Measurements from ENCODE around the gene MBNL2.

The MBNL2 gene

DNA sequence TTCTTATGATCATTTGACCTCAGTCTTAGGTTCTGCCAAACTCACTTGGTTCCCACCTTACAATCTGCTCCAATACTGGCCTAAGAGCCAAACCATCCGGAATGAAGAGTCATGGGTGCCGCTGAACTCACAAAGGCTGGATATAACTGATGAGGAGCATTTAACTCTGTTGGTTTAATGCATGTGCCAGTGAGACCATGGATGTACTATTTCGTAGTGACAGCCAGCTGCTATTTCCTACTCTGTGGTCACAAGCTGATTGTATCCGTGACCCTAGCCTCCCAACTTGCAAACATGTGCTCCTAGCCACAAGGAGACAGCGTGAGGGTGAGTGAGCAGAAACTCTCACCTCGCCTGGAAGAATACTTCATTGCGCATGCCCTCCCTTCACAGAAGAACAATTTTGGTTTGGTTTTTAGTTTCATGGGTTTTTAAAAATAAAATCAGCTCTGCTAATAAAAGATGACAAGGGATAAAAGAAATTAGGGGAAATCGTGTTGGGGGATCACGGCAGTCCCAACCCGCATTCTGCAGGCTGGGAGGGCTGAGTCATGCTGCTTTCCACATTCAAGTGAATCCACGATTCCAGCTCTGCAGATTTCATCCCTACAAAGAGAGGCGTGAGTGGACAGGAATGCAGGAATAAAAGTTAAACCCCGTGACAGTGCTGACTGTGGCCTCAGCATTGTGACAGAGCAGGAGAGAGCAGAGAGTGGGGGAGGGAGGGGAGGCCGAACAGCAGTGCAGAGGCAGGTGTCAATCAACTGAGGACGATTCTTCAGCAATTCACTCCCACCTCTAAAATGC, 145.1 kb downstream of the MBNL2 start:
- H3K4me3 ChIP-seq (ENCODE audit: low read depth, low read length) = no peak overlapping the region
- no peaks in the 10 kb centered on the region for H3K4me1 ChIP-seq
- no peaks in the 10 kb centered on the region for H3K9me3 ChIP-seq
- no peaks in the 10 kb centered on the region for H3K27me3 ChIP-seq
- TF ChIP-seq, protein P1, sequence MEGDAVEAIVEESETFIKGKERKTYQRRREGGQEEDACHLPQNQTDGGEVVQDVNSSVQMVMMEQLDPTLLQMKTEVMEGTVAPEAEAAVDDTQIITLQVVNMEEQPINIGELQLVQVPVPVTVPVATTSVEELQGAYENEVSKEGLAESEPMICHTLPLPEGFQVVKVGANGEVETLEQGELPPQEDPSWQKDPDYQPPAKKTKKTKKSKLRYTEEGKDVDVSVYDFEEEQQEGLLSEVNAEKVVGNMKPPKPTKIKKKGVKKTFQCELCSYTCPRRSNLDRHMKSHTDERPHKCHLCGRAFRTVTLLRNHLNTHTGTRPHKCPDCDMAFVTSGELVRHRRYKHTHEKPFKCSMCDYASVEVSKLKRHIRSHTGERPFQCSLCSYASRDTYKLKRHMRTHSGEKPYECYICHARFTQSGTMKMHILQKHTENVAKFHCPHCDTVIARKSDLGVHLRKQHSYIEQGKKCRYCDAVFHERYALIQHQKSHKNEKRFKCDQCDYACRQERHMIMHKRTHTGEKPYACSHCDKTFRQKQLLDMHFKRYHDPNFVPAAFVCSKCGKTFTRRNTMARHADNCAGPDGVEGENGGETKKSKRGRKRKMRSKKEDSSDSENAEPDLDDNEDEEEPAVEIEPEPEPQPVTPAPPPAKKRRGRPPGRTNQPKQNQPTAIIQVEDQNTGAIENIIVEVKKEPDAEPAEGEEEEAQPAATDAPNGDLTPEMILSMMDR (IDR thresholded peaks at IDR 0.05; ENCODE audit: low read depth, low read length) = no peak
- H3K36me3 ChIP-seq = peaks cover 18% of the 10 kb centered on the region
- no peak for DNase-seq

DNA sequence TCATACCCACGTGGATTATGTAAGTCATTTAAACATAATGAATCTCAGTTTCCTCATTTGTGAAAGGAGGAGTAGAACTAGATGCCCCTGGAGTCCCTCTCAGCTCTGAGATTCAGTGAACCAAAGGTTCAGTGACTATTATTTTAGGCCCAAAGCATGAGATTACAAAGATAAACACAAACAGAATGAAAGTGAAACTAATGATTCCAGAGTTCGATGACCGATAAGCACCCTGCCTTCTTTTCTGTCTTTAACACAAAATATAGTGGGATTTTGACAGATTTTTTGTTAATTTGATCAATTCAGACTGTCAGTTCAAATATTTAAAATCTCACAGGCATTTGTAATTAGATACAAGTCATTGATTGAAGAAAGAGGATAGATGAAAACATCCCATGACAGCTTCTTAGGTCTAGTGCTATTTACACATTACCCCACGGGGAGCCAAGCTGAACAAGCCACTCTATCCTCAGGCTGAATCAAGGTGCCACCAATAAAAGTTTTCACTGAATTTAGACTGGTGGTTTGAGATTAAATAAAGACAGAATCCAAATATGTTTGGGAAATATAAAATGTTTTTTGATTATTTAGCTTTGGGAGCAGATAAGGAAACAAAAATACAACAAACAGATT, 147.2 kb downstream of the MBNL2 start:
- TF ChIP-seq, protein P1 (IDR thresholded peaks at IDR 0.05; ENCODE audit: low read depth, low read length) = no peak
- no peaks in the 10 kb centered on the region for H3K27me3 ChIP-seq
- H3K9me3 ChIP-seq = no peaks in the 10 kb centered on the region
- no peak for DNase-seq
- peaks cover 8% of the 10 kb centered on the region for H3K36me3 ChIP-seq
- no peak overlapping the region for H3K4me3 ChIP-seq (ENCODE audit: low read depth, low read length)
- H3K4me1 ChIP-seq = no peaks in the 10 kb centered on the region

DNA sequence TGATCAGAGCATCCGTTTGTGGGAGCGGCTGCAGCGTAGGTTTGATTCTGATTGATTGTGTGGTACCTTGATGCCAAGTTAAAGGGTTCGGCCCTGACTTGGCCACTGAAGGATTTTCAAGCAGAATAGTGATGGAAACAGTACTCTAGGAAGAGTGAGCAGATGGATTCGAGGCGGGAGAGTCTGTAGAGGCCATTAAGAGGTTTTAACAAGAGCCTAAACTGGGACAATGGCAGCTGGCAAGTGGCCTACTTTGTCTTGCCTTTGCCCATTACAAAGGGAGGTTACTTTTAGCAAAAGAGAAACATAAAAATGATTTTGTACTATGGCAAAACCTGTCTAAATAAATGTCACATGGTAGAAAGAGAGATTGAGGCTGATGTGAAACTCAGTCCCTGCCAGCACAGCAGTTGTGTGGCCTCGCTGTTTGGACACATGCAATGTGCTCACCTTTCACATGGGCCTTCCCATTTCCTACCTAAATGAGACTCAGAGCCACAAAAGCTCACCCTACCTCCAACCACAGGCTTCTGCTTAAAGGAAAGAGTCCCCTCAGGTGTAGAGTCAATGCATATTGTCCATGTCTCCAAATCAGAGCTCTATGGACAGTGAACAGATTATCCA, 149.5 kb downstream of the MBNL2 start:
- Histone ChIP-seq H3K36me3 (peaks cover 2% of the 10 kb centered on the region; the same call in 1 of the 2 replicates), H3K4me1 (no peaks in the 10 kb centered on the region), H3K9me3 (no peaks in the 10 kb centered on the region), H3K4me3 (ENCODE audit: low read depth, low read length) (no peak overlapping the region), H3K27me3 (no peaks in the 10 kb centered on the region)
- TF ChIP-seq, protein P1 (IDR thresholded peaks at IDR 0.05; ENCODE audit: low read depth, low read length) = no peak
- no peak for DNase-seq

DNA sequence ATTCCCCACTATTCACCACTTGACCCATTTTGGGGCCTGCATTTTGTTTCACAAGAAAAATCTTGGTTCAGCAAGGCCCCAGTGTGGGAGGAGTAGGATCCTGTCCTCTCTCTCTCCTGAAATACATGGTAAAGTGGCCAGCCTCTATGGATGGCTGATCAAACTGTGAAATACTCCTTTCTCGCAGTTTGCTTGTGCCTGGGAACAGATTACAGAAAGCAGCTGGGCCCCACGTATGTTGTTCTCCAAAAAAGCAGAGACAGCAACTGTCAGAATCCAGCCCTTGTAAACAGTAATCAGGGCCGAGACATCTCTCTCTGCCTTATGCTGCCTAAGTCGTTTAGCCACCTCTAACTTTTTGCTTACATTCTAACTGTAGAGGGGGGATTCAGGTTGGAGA, 150.8 kb downstream of the MBNL2 start:
- no peaks in the 10 kb centered on the region for H3K4me1 ChIP-seq
- H3K36me3 ChIP-seq = no peaks in the 10 kb centered on the region
- TF ChIP-seq, protein P1 (IDR thresholded peaks at IDR 0.05; ENCODE audit: low read depth, low read length) = no peak
- no peak for DNase-seq
- no peaks in the 10 kb centered on the region for H3K27me3 ChIP-seq
- H3K9me3 ChIP-seq = no peaks in the 10 kb centered on the region
- H3K4me3 ChIP-seq (ENCODE audit: low read depth, low read length) = no peak overlapping the region

DNA sequence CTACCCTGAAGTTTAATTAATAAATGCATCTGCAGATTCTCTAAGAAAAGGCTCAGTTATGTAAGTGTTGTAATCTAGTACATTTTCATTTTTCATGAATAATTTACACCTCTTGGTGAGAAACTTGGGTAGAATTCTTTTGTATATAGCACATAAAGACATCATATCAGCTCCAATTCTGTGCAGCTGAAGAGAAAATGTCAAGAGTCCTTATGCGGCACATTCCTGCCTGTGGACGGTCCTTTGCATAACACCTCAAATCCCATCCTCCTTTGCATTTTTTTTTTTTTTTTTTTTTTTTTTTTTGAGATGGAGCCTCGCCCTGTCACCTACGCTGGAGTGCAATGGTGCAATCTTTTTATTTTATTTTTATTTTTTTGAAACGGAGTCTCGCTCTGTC, 151.7 kb downstream of the MBNL2 start:
- Histone ChIP-seq H3K9me3 (no peaks in the 10 kb centered on the region), H3K27me3 (no peaks in the 10 kb centered on the region), H3K4me1 (no peaks in the 10 kb centered on the region), H3K36me3 (no peaks in the 10 kb centered on the region), H3K4me3 (ENCODE audit: low read depth, low read length) (no peak overlapping the region)
- DNase-seq = no peak
- TF ChIP-seq, protein P1 (IDR thresholded peaks at IDR 0.05; ENCODE audit: low read depth, low read length) = no peak

DNA sequence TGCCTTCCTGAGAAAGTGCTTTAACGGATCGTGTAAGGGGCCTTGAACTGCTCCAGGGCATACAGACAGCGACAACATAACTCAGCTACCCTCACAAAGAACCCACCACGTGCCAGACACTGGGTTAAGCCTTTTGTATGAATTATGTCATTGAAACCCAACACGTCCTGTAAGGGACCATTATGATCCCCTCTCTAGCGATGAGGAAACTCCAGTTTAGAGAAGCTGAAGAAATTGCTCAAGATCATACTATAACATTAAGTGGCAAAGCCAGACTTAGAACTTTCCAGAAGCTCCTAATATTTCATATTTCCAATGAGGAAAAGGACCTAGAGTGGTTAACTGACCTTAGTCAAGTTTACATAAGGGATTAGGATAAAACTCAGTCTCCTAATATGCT, 154.8 kb downstream of the MBNL2 start:
- Histone ChIP-seq H3K27me3 (no peaks in the 10 kb centered on the region), H3K36me3 (no peaks in the 10 kb centered on the region), H3K4me1 (no peaks in the 10 kb centered on the region), H3K9me3 (no peaks in the 10 kb centered on the region), H3K4me3 (ENCODE audit: low read depth, low read length) (no peak overlapping the region)
- TF ChIP-seq, protein P1 (IDR thresholded peaks at IDR 0.05; ENCODE audit: low read depth, low read length) = no peak
- DNase-seq = no peak
